Neural crest cell (in vitro differentiated cells): Measurements from ENCODE around the gene MYH15. TPM values are rescaled to one million over a fixed set of nuclear protein-coding genes. Genes with fewer than 3 reads are reported as not detected.

Experiments used
- DNase-seq: peaks from one replicate; pipeline ENCODE4 v3.0.0; 2021; ENCODE audit warnings: low read depth, mixed read lengths, low spot score
- H3K27ac Mint-ChIP-seq: one replicate; pipeline ENCODE4 v1.8.0; 2021; ENCODE audit warnings: mild to moderate bottlenecking, mixed read lengths; ENCODE audit not compliant: unreplicated experiment
- H3K27me3 Mint-ChIP-seq: 2 replicates; pipeline ENCODE4 v1.8.0; 2021; ENCODE audit warnings: low read depth, mild to moderate bottlenecking, mixed read lengths
- H3K36me3 Mint-ChIP-seq: 2 replicates; pipeline ENCODE4 v1.8.0; 2021; ENCODE audit warnings: low read depth, mild to moderate bottlenecking, mixed read lengths
- H3K4me1 Mint-ChIP-seq: 2 replicates; pipeline ENCODE4 v1.8.0; 2021; ENCODE audit warnings: mixed read lengths
- H3K4me3 Mint-ChIP-seq: one replicate; pipeline ENCODE4 v1.8.0; 2021; ENCODE audit warnings: mild to moderate bottlenecking, mixed read lengths
- H3K9me3 Mint-ChIP-seq: 2 replicates; pipeline ENCODE4 v1.8.0; 2021; ENCODE audit warnings: mixed read lengths
- total RNA-seq: library from RNA; stranded (reverse); gene quantifications from 2 replicates; pipeline ENCODE4 v1.2.1, GENCODE V29; 2021
- TF ChIP-seq, protein P1 (sequence below): fragments of 200-600 bp; sonication (generic); conservative IDR thresholded peaks from 2 replicates; pipeline ENCODE4 v1.5.0; 2021; ENCODE audit warnings: antibody characterized with exemption, mild to moderate bottlenecking

MYH15 gene
- total RNA-seq, 1 donor from 2014 or later = 0.16 TPM

DNA sequence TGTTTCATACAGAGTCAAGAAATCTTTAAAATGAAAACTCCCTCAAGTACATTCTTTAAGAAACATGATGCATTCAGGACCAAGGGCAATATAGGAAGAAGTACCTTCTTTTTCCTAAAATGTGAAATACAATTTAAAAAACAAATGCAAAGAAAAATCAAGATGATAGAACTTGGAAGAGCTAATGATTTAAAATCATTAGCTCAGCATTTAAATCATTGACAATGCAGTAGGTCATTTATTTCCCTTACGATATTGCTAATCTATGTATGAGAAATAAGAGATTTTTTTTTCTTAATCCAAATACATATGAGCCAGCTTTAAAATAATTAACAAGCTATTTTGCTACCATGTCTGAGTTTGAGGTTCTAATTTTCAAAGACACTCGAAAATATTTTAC is 108.6 kb downstream of the MYH15 start:
- H3K4me3 Mint-ChIP-seq = no peak overlapping the region
- TF ChIP-seq, protein P1, sequence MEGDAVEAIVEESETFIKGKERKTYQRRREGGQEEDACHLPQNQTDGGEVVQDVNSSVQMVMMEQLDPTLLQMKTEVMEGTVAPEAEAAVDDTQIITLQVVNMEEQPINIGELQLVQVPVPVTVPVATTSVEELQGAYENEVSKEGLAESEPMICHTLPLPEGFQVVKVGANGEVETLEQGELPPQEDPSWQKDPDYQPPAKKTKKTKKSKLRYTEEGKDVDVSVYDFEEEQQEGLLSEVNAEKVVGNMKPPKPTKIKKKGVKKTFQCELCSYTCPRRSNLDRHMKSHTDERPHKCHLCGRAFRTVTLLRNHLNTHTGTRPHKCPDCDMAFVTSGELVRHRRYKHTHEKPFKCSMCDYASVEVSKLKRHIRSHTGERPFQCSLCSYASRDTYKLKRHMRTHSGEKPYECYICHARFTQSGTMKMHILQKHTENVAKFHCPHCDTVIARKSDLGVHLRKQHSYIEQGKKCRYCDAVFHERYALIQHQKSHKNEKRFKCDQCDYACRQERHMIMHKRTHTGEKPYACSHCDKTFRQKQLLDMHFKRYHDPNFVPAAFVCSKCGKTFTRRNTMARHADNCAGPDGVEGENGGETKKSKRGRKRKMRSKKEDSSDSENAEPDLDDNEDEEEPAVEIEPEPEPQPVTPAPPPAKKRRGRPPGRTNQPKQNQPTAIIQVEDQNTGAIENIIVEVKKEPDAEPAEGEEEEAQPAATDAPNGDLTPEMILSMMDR = no peak
- peaks cover 8% of the 10 kb centered on the region for H3K9me3 Mint-ChIP-seq
- H3K27me3 Mint-ChIP-seq = no peaks in the 10 kb centered on the region
- H3K4me1 Mint-ChIP-seq = peaks cover 9% of the 10 kb centered on the region
- H3K36me3 Mint-ChIP-seq = peaks cover 2% of the 10 kb centered on the region
- DNase-seq = no peak
- no peak overlapping the region for H3K27ac Mint-ChIP-seq

GRCh38 chr3:108398510-108398909 is 111.9 kb downstream of the MYH15 start:
- no peak overlapping the region for H3K4me3 Mint-ChIP-seq
- no peak for DNase-seq
- TF ChIP-seq, protein P1 = no peak
- no peaks in the 10 kb centered on the region for H3K4me1 Mint-ChIP-seq
- no peaks in the 10 kb centered on the region for H3K27me3 Mint-ChIP-seq
- peaks cover 2% of the 10 kb centered on the region for H3K36me3 Mint-ChIP-seq
- peaks cover 8% of the 10 kb centered on the region for H3K9me3 Mint-ChIP-seq
- no peak overlapping the region for H3K27ac Mint-ChIP-seq

DNA sequence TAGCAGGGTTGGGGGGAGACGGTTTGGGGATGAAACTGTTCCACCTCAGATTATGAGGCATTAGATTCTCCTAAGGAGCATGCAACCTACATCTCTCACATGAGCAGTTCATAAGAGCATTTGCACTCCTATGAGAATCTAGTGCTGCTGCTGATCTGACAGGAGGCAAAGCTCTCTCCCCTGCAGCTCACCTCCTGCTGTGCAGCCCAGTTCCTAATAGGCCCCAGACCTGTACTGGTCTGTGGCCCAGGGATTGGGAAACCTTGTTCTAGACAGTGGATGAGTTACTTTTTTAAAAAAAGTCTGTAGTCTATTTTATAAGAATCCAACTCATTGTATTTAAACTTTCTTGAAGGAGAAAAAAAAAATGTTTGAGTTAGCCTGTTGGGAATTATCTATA is 114.1 kb downstream of the MYH15 start:
- Mint-ChIP-seq H3K9me3 (peaks cover 8% of the 10 kb centered on the region), H3K27ac (no peak overlapping the region), H3K27me3 (no peaks in the 10 kb centered on the region), H3K36me3 (peaks cover 2% of the 10 kb centered on the region), H3K4me3 (no peak overlapping the region), H3K4me1 (no peaks in the 10 kb centered on the region)
- TF ChIP-seq, protein P1 = no peak
- DNase-seq = no peak

- DNase-seq = no peak
- H3K4me3 Mint-ChIP-seq = no peak overlapping the region
- H3K4me1 Mint-ChIP-seq = no peaks in the 10 kb centered on the region
- H3K27ac Mint-ChIP-seq = no peak overlapping the region
- TF ChIP-seq, protein P1 = no peak
- H3K9me3 Mint-ChIP-seq = peaks cover 4% of the 10 kb centered on the region
- H3K36me3 Mint-ChIP-seq = peaks cover under 1% of the 10 kb centered on the region
- H3K27me3 Mint-ChIP-seq = no peaks in the 10 kb centered on the region
Observed at GRCh38 chr3:108394563-108394962, 115.8 kb downstream of the MYH15 start.

DNA sequence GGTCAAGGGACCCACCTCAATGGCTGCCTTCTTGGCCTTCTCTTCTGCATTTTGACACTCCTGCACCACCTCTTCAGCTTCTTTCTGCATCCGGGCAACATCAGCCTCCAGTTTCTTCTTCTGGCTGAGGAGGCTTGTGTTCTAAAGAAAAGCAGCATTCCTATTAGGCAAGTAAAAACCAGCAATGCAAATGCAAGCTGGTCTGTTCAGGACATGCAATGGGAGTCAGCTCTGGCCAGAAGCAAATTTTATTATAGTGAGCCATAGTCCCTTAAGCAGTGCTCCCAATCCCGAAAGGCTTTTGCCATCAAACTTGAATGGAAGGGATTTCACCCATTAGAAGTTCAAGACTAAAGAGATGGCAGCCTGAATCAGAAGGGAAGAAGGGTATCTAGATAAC is 116.4 kb downstream of the MYH15 start:
- no peaks in the 10 kb centered on the region for H3K36me3 Mint-ChIP-seq
- no peaks in the 10 kb centered on the region for H3K27me3 Mint-ChIP-seq
- no peaks in the 10 kb centered on the region for H3K4me1 Mint-ChIP-seq
- no peak overlapping the region for H3K4me3 Mint-ChIP-seq
- no peak for DNase-seq
- no peak overlapping the region for H3K27ac Mint-ChIP-seq
- TF ChIP-seq, protein P1 = no peak
- H3K9me3 Mint-ChIP-seq = peaks cover 2% of the 10 kb centered on the region
